Liver (tissue), 9 donors: ENCODE measurements around the gene ELF4. TPM values are rescaled to one million over a fixed set of nuclear protein-coding genes. Genes with fewer than 3 reads are reported as not detected.

ENCODE experiments used
- DNase-seq: peaks from one replicate; pipeline ENCODE4 v3.0.0-alpha.2; 2017; ENCODE audit warnings: low spot score
- H3K27ac ChIP-seq, 2 donors: one replicate each; pipeline ENCODE4 v1.7.0; 2013; ENCODE audit warnings: inconsistent platforms in 2 of 2, low read length in 2 of 2, control low read depth in 1 of 2, low read depth in 1 of 2, mild to moderate bottlenecking in 1 of 2
- H3K27me3 ChIP-seq, 4 donors: one replicate each; pipeline versions ENCODE4 v1.6.1 to v1.7.0; 2013; ENCODE audit warnings: low read length in 3 of 4, inconsistent platforms in 1 of 4, mild to moderate bottlenecking in 1 of 4, moderate library complexity in 1 of 4; ENCODE audit not compliant: control insufficient read depth in 4 of 4, insufficient read depth in 4 of 4
- H3K36me3 ChIP-seq, 4 donors: one replicate each; pipeline versions ENCODE4 v1.6.1 to v1.7.0; 2013; ENCODE audit warnings: low read length in 3 of 4, mild to moderate bottlenecking in 3 of 4, low read depth in 1 of 4, moderate library complexity in 1 of 4; ENCODE audit not compliant: control insufficient read depth in 4 of 4, insufficient read depth in 3 of 4
- H3K4me1 ChIP-seq, 4 donors: one replicate each; pipeline versions ENCODE4 v1.6.1 to v1.7.0; 2013; ENCODE audit warnings: low read length in 3 of 4, mild to moderate bottlenecking in 3 of 4, moderate library complexity in 1 of 4; ENCODE audit not compliant: control insufficient read depth in 4 of 4, insufficient read depth in 4 of 4
- H3K4me3 ChIP-seq, 3 donors: one replicate each; pipeline versions ENCODE4 v1.6.1 to v1.7.0; 2013; ENCODE audit warnings: low read length in 3 of 3, control low read depth in 1 of 3, low read depth in 1 of 3, mild to moderate bottlenecking in 1 of 3
- H3K9ac ChIP-seq, 2 donors: one replicate each; pipeline ENCODE4 v1.7.0; 2013; ENCODE audit warnings: low read length in 2 of 2, mild to moderate bottlenecking in 2 of 2, moderate library complexity in 2 of 2, control low read depth in 1 of 2, low read depth in 1 of 2
- H3K9me3 ChIP-seq, 4 donors: one replicate each; pipeline versions ENCODE4 v1.6.1 to v1.7.0; 2013; ENCODE audit warnings: low read length in 3 of 4; ENCODE audit not compliant: control insufficient read depth in 4 of 4
- ATF3 ChIP-seq: IDR thresholded peaks from 2 replicates; pipeline ENCODE4 v1.6.1; 2016; ENCODE audit warnings: antibody characterized with exemption
- CTCF ChIP-seq: fragments of 150-350 bp; IDR thresholded peaks from 2 replicates; pipeline ENCODE4 v1.5.1; 2017; ENCODE audit warnings: improper control_type of control experiment, low read depth, low read length; ENCODE audit not compliant: missing input control
- EGR1 ChIP-seq, 2 donors: IDR thresholded peaks; 2 replicates each; pipeline ENCODE4 v1.6.1; 2016 to 2018; ENCODE audit warnings: antibody characterized with exemption in 2 of 2, low read depth in 2 of 2
- FOXA1 ChIP-seq: IDR thresholded peaks from 2 replicates; pipeline ENCODE4 v1.6.1; 2016; ENCODE audit warnings: antibody characterized with exemption
- GABPA ChIP-seq, 2 donors: IDR thresholded peaks in 1 of 2; conservative IDR thresholded peaks in 1 of 2; 2 replicates each; pipeline ENCODE4 v1.6.1; 2016; ENCODE audit warnings: antibody characterized with exemption in 2 of 2, mild to moderate bottlenecking in 1 of 2, moderate library complexity in 1 of 2
- HNF4A ChIP-seq, 2 donors: conservative IDR thresholded peaks; 2 replicates each; pipeline ENCODE4 v1.6.1; 2016; ENCODE audit warnings: antibody characterized with exemption in 2 of 2, mild to moderate bottlenecking in 2 of 2
- HNF4G ChIP-seq: IDR thresholded peaks from 2 replicates; pipeline ENCODE4 v1.6.1; 2016; ENCODE audit warnings: antibody characterized with exemption
- JUND ChIP-seq, 2 donors: IDR thresholded peaks; 2 replicates each; pipeline ENCODE4 v1.6.1; 2016; ENCODE audit warnings: antibody characterized with exemption in 2 of 2
- NR2F2 ChIP-seq: IDR thresholded peaks from 2 replicates; pipeline ENCODE4 v1.6.1; 2016; ENCODE audit warnings: antibody characterized with exemption
- RAD21 ChIP-seq, 2 donors: IDR thresholded peaks; 2 replicates each; pipeline ENCODE4 v1.6.1; 2016; ENCODE audit warnings: antibody characterized with exemption in 2 of 2, mild to moderate bottlenecking in 2 of 2
- REST ChIP-seq: IDR thresholded peaks from 2 replicates; pipeline ENCODE4 v1.6.1; 2016; ENCODE audit warnings: antibody characterized with exemption, mild to moderate bottlenecking
- RXRA ChIP-seq, 2 donors: IDR thresholded peaks; 2 replicates each; pipeline ENCODE4 v1.6.1; 2017 to 2018; ENCODE audit warnings: antibody characterized with exemption in 2 of 2, mild to moderate bottlenecking in 1 of 2
- TAF1 ChIP-seq: conservative IDR thresholded peaks from 2 replicates; pipeline ENCODE4 v1.6.1; 2016; ENCODE audit warnings: antibody characterized with exemption, mild to moderate bottlenecking
- YY1 ChIP-seq: IDR thresholded peaks from 2 replicates; pipeline ENCODE4 v1.6.1; 2016; ENCODE audit warnings: antibody characterized with exemption, mild to moderate bottlenecking
- ZBTB33 ChIP-seq: IDR thresholded peaks from 2 replicates; pipeline ENCODE4 v1.6.1; 2016; ENCODE audit warnings: antibody characterized with exemption
- WGBS: extraction: QIAGEN DNeasy Blood & Tissue Kit; methylation state at CpG from one replicate; pipeline ENCODE4 v1.1.7; 2013; 5-methylcytosine and 5-hydroxymethylcytosine counted together
- polyA plus RNA-seq, 2 donors: library from polyadenylated mRNA; stranded (reverse) in 1 of 2; unstranded in 1 of 2; fragments of 200-250 nt in 1 of 2; fragments of >200 nt in 1 of 2; fragmentation: Nextera tagmentation in 1 of 2; extraction: Ambion mirVana in 1 of 2; gene quantifications; one replicate each; pipeline versions ENCODE4 v1.2.1 to v1.2.3, GENCODE V29; 2013 to 2015
- total RNA-seq, 2 donors: library from RNA; depleted of rRNA; stranded (reverse); fragments of >200 nt; gene quantifications; one replicate each; pipeline ENCODE4 v1.2.3, GENCODE V29; 2014
- TF ChIP-seq, protein P1 (sequence below): IDR thresholded peaks from 2 replicates; pipeline ENCODE4 v1.6.1; 2016; ENCODE audit warnings: antibody characterized with exemption
- donor health status: healthy.
- donor health status: healthy.
- donor health status: healthy.
- donor health status: healthy.
- donor health status: healthy.

Gene ELF4
- total and polyA plus RNA-seq, 4 donors = 0.35 to 4.7 (median 1.5) TPM

DNA sequence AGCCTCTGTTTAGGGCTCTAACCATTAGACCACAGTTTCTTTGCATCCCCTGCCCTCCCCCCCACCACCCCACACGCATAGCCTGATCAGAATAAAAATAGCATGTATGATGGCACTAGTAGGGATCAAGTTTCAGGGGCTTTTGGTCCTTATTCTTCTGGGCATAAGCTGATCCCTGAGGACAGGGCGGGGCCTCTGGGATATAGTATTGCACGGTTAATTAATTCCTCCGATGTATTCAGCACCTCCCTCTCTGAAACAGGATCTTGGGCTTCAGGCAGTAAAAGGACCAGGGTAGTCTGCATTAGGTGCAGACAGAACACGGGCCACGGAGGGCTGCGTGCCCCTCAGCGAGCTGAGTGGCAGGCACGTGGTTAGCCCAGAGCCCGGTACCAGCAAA lies 57.1 kb downstream of the ELF4 start (continued):
- TF ChIP-seq ATF3 = no peak

DNA sequence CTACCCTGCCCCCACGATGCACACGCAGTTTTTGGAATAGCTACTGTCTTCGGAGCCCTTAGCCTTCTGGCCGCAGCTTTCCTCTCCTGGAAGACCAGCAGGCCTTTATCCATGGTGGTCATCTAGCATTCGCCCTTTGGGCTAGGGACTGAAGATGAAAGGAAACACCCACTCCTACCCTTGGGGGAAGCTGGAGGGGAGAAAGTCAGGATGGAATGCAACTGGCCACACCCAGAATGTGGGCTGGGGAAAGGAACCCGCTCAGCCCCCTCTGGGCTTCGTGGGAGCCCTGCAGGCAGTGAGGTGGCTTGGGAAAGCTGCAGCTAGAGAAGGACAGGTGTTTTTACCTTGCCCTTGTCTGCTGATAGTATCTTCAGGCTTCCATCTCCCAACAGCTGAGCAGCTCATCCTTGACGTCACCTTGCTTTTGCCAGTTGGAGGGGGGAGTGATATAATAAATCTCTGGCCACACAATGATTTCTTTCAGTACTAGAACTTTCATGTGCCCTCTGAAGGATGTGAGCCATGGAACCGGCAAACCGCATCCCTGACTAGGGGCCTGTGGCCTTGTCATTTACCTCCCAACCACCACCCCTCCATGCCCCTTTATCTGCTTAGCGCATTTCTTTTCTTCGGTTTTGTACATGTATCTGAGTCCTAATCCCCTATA lies 59.0 kb downstream of the ELF4 start:
- H3K9me3 ChIP-seq = peaks cover 0 to 4% (median 0%) of the 10 kb centered on the region in 4 donors
- WGBS = 96% methylated on average over 12 of the region's 12 CpGs
- no peak for DNase-seq
- TF ChIP-seq FOXA1 = no peak
- no peak for TF ChIP-seq HNF4G
- no peak for TF ChIP-seq ZBTB33
- no peak for TF ChIP-seq TAF1
- no peak for TF ChIP-seq RAD21 (IDR thresholded peaks at IDR 0.05)
- no peak for TF ChIP-seq REST
- no peak for TF ChIP-seq ATF3
- no peak for TF ChIP-seq JUND (IDR thresholded peaks at IDR 0.05)
- TF ChIP-seq, protein P1, sequence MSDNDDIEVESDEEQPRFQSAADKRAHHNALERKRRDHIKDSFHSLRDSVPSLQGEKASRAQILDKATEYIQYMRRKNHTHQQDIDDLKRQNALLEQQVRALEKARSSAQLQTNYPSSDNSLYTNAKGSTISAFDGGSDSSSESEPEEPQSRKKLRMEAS = no peak
- no peak for TF ChIP-seq YY1
- no peak for TF ChIP-seq CTCF
- TF ChIP-seq RXRA (IDR thresholded peaks at IDR 0.05) = no peak
- TF ChIP-seq NR2F2 = no peak
- no peak for TF ChIP-seq EGR1 (IDR thresholded peaks at IDR 0.05; ENCODE audit: low read depth in 2 of 2)
- no peak for TF ChIP-seq HNF4A (conservative IDR thresholded peaks at IDR 0.05)
- TF ChIP-seq GABPA (IDR thresholded peaks at IDR 0.05 in 1 of 2, conservative IDR thresholded peaks at IDR 0.05 in 1 of 2) = no peak
- peaks cover 3 to 38% (median 19%) of the 10 kb centered on the region in 4 donors for H3K36me3 ChIP-seq
- no peaks in the 10 kb centered on the region for H3K4me1 ChIP-seq
- H3K27me3 ChIP-seq = no peaks in the 10 kb centered on the region
- H3K9ac ChIP-seq = no peak overlapping the region
- H3K27ac ChIP-seq = no peak overlapping the region
- H3K4me3 ChIP-seq = no peak overlapping the region
